CD14-positive monocyte (primary cell): ENCODE data around the gene KCNMA1. TPM values are rescaled to one million over a fixed set of nuclear protein-coding genes. Genes with fewer than 3 reads are reported as not detected.

ENCODE experiments used
- DNase-seq, 3 donors: peaks; one replicate each; pipeline ENCODE4 v3.0.0-alpha.2; 2011 to 2022
- H2AFZ ChIP-seq: 2 replicates; pipeline ENCODE4 v1.6.0; 2012; ENCODE audit warnings: mild to moderate bottlenecking, low read depth, low read length, inconsistent platforms; ENCODE audit not compliant: insufficient read depth, poor library complexity, severe bottlenecking
- H3K27ac ChIP-seq, 2 donors: 1 replicate in 1 of 2; 2 replicates in 1 of 2; pipeline ENCODE4 v1.5.1; 2012 to 2013; ENCODE audit warnings: low read length in 2 of 2, control low read depth in 1 of 2, inconsistent platforms in 1 of 2, low read depth in 1 of 2, mild to moderate bottlenecking in 1 of 2
- H3K27me3 ChIP-seq, 2 donors: one replicate each; pipeline versions ENCODE4 v1.6.0 to v1.6.1; 2011 to 2013; ENCODE audit warnings: low read length in 2 of 2; ENCODE audit not compliant: control insufficient read depth in 2 of 2, insufficient read depth in 2 of 2
- H3K36me3 ChIP-seq, 2 donors: replicated peaks in 1 of 2; 1 replicate in 1 of 2; 2 replicates in 1 of 2; pipeline versions ENCODE4 v1.5.1 to v1.6.1; 2012 to 2013; ENCODE audit warnings: low read length in 2 of 2, control low read depth in 1 of 2, inconsistent platforms in 1 of 2, mild to moderate bottlenecking in 1 of 2; ENCODE audit not compliant: insufficient read depth in 2 of 2, control insufficient read depth in 1 of 2
- H3K4me1 ChIP-seq, 2 donors: 1 replicate in 1 of 2; 2 replicates in 1 of 2; pipeline versions ENCODE4 v1.5.1 to v1.6.1; 2012 to 2013; ENCODE audit warnings: low read length in 2 of 2, control low read depth in 1 of 2, inconsistent platforms in 1 of 2, mild to moderate bottlenecking in 1 of 2, moderate library complexity in 1 of 2; ENCODE audit not compliant: insufficient read depth in 2 of 2, control insufficient read depth in 1 of 2
- H3K4me2 ChIP-seq: replicated peaks from 2 replicates; pipeline ENCODE3; 2012; ENCODE audit warnings: low read length, moderate library complexity, mild to moderate bottlenecking; ENCODE audit not compliant: poor library complexity, severe bottlenecking; ENCODE audit errors: extremely low read depth
- H3K4me3 ChIP-seq, 3 experiments: fragments of 200-600 bp in 1 of 3; sonication (generic) in 1 of 3; replicated peaks in 1 of 3; 1 replicate in 2 of 3; 2 replicates in 1 of 3; pipeline ENCODE4 v1.5.1; 2011 to 2013; ENCODE audit warnings: low read length in 3 of 3, mild to moderate bottlenecking in 3 of 3, control low read depth in 2 of 3, low read depth in 2 of 3, inconsistent platforms in 1 of 3, moderate library complexity in 1 of 3
- H3K79me2 ChIP-seq: 2 replicates; pipeline ENCODE4 v1.6.0; 2012; ENCODE audit warnings: mild to moderate bottlenecking, control low read depth, inconsistent platforms, low read length, moderate library complexity; ENCODE audit not compliant: insufficient read depth
- H3K9ac ChIP-seq: 2 replicates; pipeline ENCODE4 v1.6.0; 2017; ENCODE audit warnings: low read length, mild to moderate bottlenecking; ENCODE audit not compliant: insufficient read depth, poor library complexity, severe bottlenecking
- H3K9me3 ChIP-seq, 2 donors: replicated peaks in 1 of 2; 1 replicate in 1 of 2; 2 replicates in 1 of 2; pipeline versions ENCODE4 v1.5.1 to v1.6.1; 2012 to 2013; ENCODE audit warnings: low read length in 2 of 2, control low read depth in 1 of 2; ENCODE audit not compliant: control insufficient read depth in 1 of 2, insufficient read depth in 1 of 2
- H4K20me1 ChIP-seq: 2 replicates; pipeline ENCODE4 v1.6.0; 2012; ENCODE audit warnings: mild to moderate bottlenecking, low read length, control low read depth, moderate library complexity; ENCODE audit not compliant: insufficient read depth
- H3K27ac Mint-ChIP-seq, 7 donors: one replicate each; pipeline ENCODE4 v1.8.0; 2020; ENCODE audit warnings: mild to moderate bottlenecking in 7 of 7, mixed read lengths in 7 of 7, moderate library complexity in 6 of 7, inconsistent platforms in 2 of 7
- H3K27me3 Mint-ChIP-seq, 3 donors: one replicate each; pipeline ENCODE4 v1.8.0; 2021 to 2022; ENCODE audit warnings: low read depth in 3 of 3, mild to moderate bottlenecking in 3 of 3, mixed read lengths in 3 of 3, moderate library complexity in 3 of 3, inconsistent platforms in 1 of 3
- H3K36me3 Mint-ChIP-seq, 2 donors: one replicate each; pipeline ENCODE4 v1.8.0; 2020; ENCODE audit warnings: mixed read lengths in 2 of 2, inconsistent platforms in 1 of 2, mild to moderate bottlenecking in 1 of 2
- H3K4me1 Mint-ChIP-seq: one replicate; pipeline ENCODE4 v1.8.0; 2020; ENCODE audit warnings: mild to moderate bottlenecking, mixed read lengths
- H3K4me3 Mint-ChIP-seq, 2 donors: one replicate each; pipeline ENCODE4 v1.8.0; 2020; ENCODE audit warnings: mild to moderate bottlenecking in 2 of 2, mixed read lengths in 2 of 2, moderate library complexity in 1 of 2
- H3K9me3 Mint-ChIP-seq, 7 donors: one replicate each; pipeline ENCODE4 v1.8.0; 2020 to 2022; ENCODE audit warnings: mixed read lengths in 7 of 7, mild to moderate bottlenecking in 6 of 7, moderate library complexity in 6 of 7, inconsistent platforms in 2 of 7
- WGBS: methylation state at CpG from one replicate; pipeline ENCODE4 v1.1.5; 2013; ENCODE audit warnings: missing lambda C conversion rate; ENCODE audit not compliant: insufficient coverage; 5-methylcytosine and 5-hydroxymethylcytosine counted together
- intact Hi-C, 2 donors: fragments of 100-400 bp; cut with micrococcal nuclease; formaldehyde crosslinking; loops; one replicate each; pipeline versions ENCODE4 v1.15.0 to v1.15.1; 2023
- polyA plus RNA-seq, 3 donors: library from polyadenylated mRNA; depleted of rRNA in 1 of 3; unstranded in 2 of 3; stranded (reverse) in 1 of 3; fragments of 300-500 nt in 2 of 3; fragments of >200 nt in 1 of 3; fragmentation: Illumina TruSeq in 2 of 3; gene quantifications; 1 replicate in 2 of 3; 2 replicates in 1 of 3; pipeline ENCODE4 v1.2.3, GENCODE V29; 2012 to 2021
- TF ChIP-seq, protein P1 (sequence below): fragments of 200-600 bp; IDR thresholded peaks from one replicate; pipeline ENCODE4 v1.8.0; 2022; ENCODE audit warnings: antibody characterized with exemption, mild to moderate bottlenecking

KCNMA1 gene
- polyA plus RNA-seq, 3 donors = 0.11 to 1.0 TPM; not detected in 1

DNA sequence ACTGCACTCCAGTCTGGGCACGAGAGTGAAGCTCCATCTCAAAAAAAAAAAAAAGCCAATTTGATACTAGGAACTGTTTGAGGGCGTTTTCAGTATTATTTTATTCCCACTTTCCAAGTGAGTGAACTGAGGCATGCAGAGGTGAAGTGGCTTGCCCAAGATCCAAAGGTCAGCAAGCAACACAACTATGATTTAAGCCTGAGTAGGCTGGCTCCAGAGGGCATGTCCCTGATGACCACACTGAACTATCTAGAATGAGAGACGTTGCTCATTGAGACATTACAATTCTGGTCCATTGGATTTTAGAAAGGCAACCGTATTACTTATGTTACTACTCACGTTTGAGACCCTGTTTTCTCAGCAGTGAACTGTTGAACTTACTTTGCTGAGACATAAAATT, 20.8 kb downstream of the KCNMA1 start:
- no peaks in the 10 kb centered on the region for H3K36me3 ChIP-seq
- no peak overlapping the region for H3K9ac ChIP-seq
- intact Hi-C loops = no loop called here
- H3K4me1 ChIP-seq = peaks cover 32 to 34% of the 10 kb centered on the region in 2 donors
- DNase-seq = no peak
- Mint-ChIP-seq H3K4me3 (no peak overlapping the region), H3K9me3 (peaks cover 0 to 2% (median 0%) of the 10 kb centered on the region in 7 donors), H3K4me1 (peaks cover 40% of the 10 kb centered on the region), H3K27me3 (peaks cover 4 to 16% (median 6%) of the 10 kb centered on the region in 3 donors), H3K36me3 (no peaks in the 10 kb centered on the region), H3K27ac (no peak overlapping the region)
- H4K20me1 ChIP-seq = no peaks in the 10 kb centered on the region
- no peaks in the 10 kb centered on the region for H3K9me3 ChIP-seq
- no peak overlapping the region for H3K4me3 ChIP-seq
- no peak overlapping the region for H2AFZ ChIP-seq
- no peak overlapping the region for H3K4me2 ChIP-seq
- TF ChIP-seq, protein P1, sequence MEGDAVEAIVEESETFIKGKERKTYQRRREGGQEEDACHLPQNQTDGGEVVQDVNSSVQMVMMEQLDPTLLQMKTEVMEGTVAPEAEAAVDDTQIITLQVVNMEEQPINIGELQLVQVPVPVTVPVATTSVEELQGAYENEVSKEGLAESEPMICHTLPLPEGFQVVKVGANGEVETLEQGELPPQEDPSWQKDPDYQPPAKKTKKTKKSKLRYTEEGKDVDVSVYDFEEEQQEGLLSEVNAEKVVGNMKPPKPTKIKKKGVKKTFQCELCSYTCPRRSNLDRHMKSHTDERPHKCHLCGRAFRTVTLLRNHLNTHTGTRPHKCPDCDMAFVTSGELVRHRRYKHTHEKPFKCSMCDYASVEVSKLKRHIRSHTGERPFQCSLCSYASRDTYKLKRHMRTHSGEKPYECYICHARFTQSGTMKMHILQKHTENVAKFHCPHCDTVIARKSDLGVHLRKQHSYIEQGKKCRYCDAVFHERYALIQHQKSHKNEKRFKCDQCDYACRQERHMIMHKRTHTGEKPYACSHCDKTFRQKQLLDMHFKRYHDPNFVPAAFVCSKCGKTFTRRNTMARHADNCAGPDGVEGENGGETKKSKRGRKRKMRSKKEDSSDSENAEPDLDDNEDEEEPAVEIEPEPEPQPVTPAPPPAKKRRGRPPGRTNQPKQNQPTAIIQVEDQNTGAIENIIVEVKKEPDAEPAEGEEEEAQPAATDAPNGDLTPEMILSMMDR = no peak
- no peak overlapping the region for H3K27ac ChIP-seq
- H3K79me2 ChIP-seq = no peaks in the 10 kb centered on the region
- H3K27me3 ChIP-seq = no peaks in the 10 kb centered on the region
- WGBS = 95% methylated on average over 3 of the region's 5 CpGs

DNA sequence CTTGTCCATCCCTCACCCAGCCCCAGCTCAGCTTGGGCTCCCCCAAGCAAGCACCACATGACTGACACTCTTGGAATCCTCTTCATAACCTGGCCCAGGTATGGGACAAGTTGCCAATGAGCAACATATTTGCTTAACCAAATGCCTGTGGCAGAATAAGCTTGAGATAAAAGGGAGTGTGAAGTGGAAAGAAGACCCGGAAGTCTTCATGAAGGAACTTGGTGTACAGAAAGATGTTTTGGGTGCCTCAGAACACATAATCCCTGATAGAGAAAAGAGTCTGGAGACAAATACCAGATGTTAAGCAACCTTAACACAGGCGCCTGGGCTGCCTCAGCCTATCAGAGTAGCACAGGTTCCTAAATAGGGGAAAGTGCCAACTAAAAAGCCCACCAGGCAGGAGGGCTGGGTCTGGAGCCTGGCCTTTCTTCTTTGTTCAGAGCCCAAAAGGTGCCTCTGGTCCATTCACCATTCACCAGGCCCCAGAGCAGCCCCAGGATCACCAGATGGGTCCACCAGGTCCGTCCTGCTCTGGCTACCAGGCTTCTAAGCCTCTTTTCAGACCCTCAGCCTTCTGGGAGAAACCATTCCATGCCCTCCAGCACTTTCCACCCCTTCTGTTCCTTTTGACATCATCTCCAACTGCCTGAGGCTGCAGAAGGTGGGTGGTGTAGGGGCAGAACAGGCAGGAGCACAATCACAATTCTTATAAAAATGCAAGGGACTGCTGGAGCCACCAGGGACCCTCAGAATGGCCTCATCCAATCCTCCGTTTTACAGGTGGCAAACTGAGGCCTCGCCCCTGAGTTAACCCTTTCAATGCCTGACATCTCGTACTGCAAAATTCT, 22.6 kb downstream of the KCNMA1 start:
- WGBS = 67% methylated on average over 1 of the region's 6 CpGs
- H3K4me3 Mint-ChIP-seq = no peak overlapping the region
- no peaks in the 10 kb centered on the region for H3K79me2 ChIP-seq

More for the DNA sequence above, 22.6 kb downstream of the KCNMA1 start:
- no peaks in the 10 kb centered on the region for H4K20me1 ChIP-seq
- no peak overlapping the region for H3K4me3 ChIP-seq
- H3K9me3 ChIP-seq = no peaks in the 10 kb centered on the region
- TF ChIP-seq, protein P1 = no peak
- H3K27me3 ChIP-seq = no peaks in the 10 kb centered on the region
- peaks cover 23% of the 10 kb centered on the region for H3K4me1 Mint-ChIP-seq
- no peaks in the 10 kb centered on the region for H3K36me3 ChIP-seq
- no peak overlapping the region for H3K27ac ChIP-seq
- no peak overlapping the region for H3K27ac Mint-ChIP-seq
- no peaks in the 10 kb centered on the region for H3K36me3 Mint-ChIP-seq
- peaks cover 0 to 2% (median 0%) of the 10 kb centered on the region in 7 donors for H3K9me3 Mint-ChIP-seq
- no peak overlapping the region for H3K4me2 ChIP-seq
- no peak overlapping the region for H2AFZ ChIP-seq
- peaks cover 7 to 16% (median 8%) of the 10 kb centered on the region in 3 donors for H3K27me3 Mint-ChIP-seq
- no peak for DNase-seq
- intact Hi-C loops = no loop called here
- H3K9ac ChIP-seq = no peak overlapping the region
- peaks cover 16 to 17% of the 10 kb centered on the region in 2 donors for H3K4me1 ChIP-seq
